ENCODE data around the gene COPG1. TPM values are rescaled to one million over a fixed set of nuclear protein-coding genes. Genes with fewer than 3 reads are reported as not detected.

COPG1 gene
- total RNA-seq, 1 donor = 402 TPM

GRCh38 chr3:129288446-129288845 is 39.0 kb downstream of the COPG1 start:
- no peak for TF ChIP-seq CTCF (IDR thresholded peaks at IDR 0.05; ENCODE audit: insufficient read depth, low read depth, low read length)
- DNase-seq (ENCODE audit: low read depth) = no peak
- no peak overlapping the region for H3K4me3 ChIP-seq (ENCODE audit: low read depth, low read length)

GRCh38 chr3:129289201-129289921 is 40.0 kb downstream of the COPG1 start:
- no peak for TF ChIP-seq CTCF (IDR thresholded peaks at IDR 0.05; ENCODE audit: insufficient read depth, low read depth, low read length)
- H3K4me3 ChIP-seq (ENCODE audit: low read depth, low read length) = no peak overlapping the region
- peak; percentile 86 for DNase-seq (ENCODE audit: low read depth)

- TF ChIP-seq CTCF (IDR thresholded peaks at IDR 0.05; ENCODE audit: insufficient read depth, low read depth, low read length) = no peak
- DNase-seq (ENCODE audit: low read depth) = no peak
- H3K4me3 ChIP-seq (ENCODE audit: low read depth, low read length) = no peak overlapping the region
Measured at GRCh38 chr3:129291236-129291886, 42.0 kb downstream of the COPG1 start.

GRCh38 chr3:129295286-129295685 is 45.9 kb downstream of the COPG1 start:
- no peak overlapping the region for H3K4me3 ChIP-seq (ENCODE audit: low read depth, low read length)
- no peak for DNase-seq (ENCODE audit: low read depth)
- no peak for TF ChIP-seq CTCF (IDR thresholded peaks at IDR 0.05; ENCODE audit: insufficient read depth, low read depth, low read length)

GRCh38 chr3:129304146-129304961 is 54.9 kb downstream of the COPG1 start:
- no peak for TF ChIP-seq CTCF (IDR thresholded peaks at IDR 0.05; ENCODE audit: insufficient read depth, low read depth, low read length)
- DNase-seq (ENCODE audit: low read depth) = peak; percentile 33
- H3K4me3 ChIP-seq (ENCODE audit: low read depth, low read length) = no peak overlapping the region

- no peak overlapping the region for H3K4me3 ChIP-seq (ENCODE audit: low read depth, low read length)
- no peak for DNase-seq (ENCODE audit: low read depth)
- TF ChIP-seq CTCF (IDR thresholded peaks at IDR 0.05; ENCODE audit: insufficient read depth, low read depth, low read length) = no peak
Measured at GRCh38 chr3:129304962-129305222, 55.5 kb downstream of the COPG1 start.

Measured in fibroblast of villous mesenchyme (primary cell).